ENCODE data around the gene HIGD1B. TPM values are rescaled to one million over a fixed set of nuclear protein-coding genes. Genes with fewer than 3 reads are reported as not detected.

Gene HIGD1B
- total and polyA plus RNA-seq, 4 donors: 0.28 to 0.43 TPM; not detected in 2

GRCh38 chr17:44894642-44895041 lies 47.0 kb downstream of the HIGD1B start:
- peaks cover 0 to 21% (median 14%) of the 10 kb centered on the region in 4 donors for H3K36me3 ChIP-seq (ENCODE audit: control insufficient read depth in 4 of 4, insufficient read depth in 3 of 4, low read depth in 1 of 4, low read length in 3 of 4)
- 96% methylated on average over 4 of the region's 4 CpGs for WGBS
- no peak for TF ChIP-seq GABPA (IDR thresholded peaks at IDR 0.05 in 1 of 2, conservative IDR thresholded peaks at IDR 0.05 in 1 of 2)

GRCh38 chr17:44898768-44899073 lies 51.0 kb downstream of the HIGD1B start:
- peak overlapping the region; percentile 39 to 93 for H3K9ac ChIP-seq (ENCODE audit: low read depth in 1 of 2, low read length in 2 of 2)
- no peak for DNase-seq (ENCODE audit: low spot score)
- peak overlapping the region; percentile 73 to 100 (median 80) for H3K4me3 ChIP-seq (ENCODE audit: low read depth in 1 of 3, low read length in 3 of 3)
- no peak for TF ChIP-seq GABPA (IDR thresholded peaks at IDR 0.05 in 1 of 2, conservative IDR thresholded peaks at IDR 0.05 in 1 of 2)
- TF ChIP-seq, protein P1, sequence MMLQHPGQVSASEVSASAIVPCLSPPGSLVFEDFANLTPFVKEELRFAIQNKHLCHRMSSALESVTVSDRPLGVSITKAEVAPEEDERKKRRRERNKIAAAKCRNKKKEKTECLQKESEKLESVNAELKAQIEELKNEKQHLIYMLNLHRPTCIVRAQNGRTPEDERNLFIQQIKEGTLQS (IDR thresholded peaks at IDR 0.05): no peak
- TF ChIP-seq HNF4A (conservative IDR thresholded peaks at IDR 0.05): no peak
- TF ChIP-seq EGR1 (IDR thresholded peaks at IDR 0.05; ENCODE audit: low read depth in 2 of 2): no peak
- no peak for TF ChIP-seq SP1 (IDR thresholded peaks at IDR 0.05)
- no peak for TF ChIP-seq REST (IDR thresholded peaks at IDR 0.05)
- no peak for TF ChIP-seq HNF4G (IDR thresholded peaks at IDR 0.05)
- TF ChIP-seq YY1 (IDR thresholded peaks at IDR 0.05): no peak
- TF ChIP-seq FOXA1 (IDR thresholded peaks at IDR 0.05): no peak
- TF ChIP-seq, protein P2, sequence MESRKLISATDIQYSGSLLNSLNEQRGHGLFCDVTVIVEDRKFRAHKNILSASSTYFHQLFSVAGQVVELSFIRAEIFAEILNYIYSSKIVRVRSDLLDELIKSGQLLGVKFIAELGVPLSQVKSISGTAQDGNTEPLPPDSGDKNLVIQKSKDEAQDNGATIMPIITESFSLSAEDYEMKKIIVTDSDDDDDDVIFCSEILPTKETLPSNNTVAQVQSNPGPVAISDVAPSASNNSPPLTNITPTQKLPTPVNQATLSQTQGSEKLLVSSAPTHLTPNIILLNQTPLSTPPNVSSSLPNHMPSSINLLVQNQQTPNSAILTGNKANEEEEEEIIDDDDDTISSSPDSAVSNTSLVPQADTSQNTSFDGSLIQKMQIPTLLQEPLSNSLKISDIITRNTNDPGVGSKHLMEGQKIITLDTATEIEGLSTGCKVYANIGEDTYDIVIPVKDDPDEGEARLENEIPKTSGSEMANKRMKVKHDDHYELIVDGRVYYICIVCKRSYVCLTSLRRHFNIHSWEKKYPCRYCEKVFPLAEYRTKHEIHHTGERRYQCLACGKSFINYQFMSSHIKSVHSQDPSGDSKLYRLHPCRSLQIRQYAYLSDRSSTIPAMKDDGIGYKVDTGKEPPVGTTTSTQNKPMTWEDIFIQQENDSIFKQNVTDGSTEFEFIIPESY (IDR thresholded peaks at IDR 0.05): no peak
- TF ChIP-seq RAD21 (IDR thresholded peaks at IDR 0.05): no peak
- no peak for TF ChIP-seq TAF1 (conservative IDR thresholded peaks at IDR 0.05)
- TF ChIP-seq MAX (IDR thresholded peaks at IDR 0.05): no peak
- TF ChIP-seq, protein P3, sequence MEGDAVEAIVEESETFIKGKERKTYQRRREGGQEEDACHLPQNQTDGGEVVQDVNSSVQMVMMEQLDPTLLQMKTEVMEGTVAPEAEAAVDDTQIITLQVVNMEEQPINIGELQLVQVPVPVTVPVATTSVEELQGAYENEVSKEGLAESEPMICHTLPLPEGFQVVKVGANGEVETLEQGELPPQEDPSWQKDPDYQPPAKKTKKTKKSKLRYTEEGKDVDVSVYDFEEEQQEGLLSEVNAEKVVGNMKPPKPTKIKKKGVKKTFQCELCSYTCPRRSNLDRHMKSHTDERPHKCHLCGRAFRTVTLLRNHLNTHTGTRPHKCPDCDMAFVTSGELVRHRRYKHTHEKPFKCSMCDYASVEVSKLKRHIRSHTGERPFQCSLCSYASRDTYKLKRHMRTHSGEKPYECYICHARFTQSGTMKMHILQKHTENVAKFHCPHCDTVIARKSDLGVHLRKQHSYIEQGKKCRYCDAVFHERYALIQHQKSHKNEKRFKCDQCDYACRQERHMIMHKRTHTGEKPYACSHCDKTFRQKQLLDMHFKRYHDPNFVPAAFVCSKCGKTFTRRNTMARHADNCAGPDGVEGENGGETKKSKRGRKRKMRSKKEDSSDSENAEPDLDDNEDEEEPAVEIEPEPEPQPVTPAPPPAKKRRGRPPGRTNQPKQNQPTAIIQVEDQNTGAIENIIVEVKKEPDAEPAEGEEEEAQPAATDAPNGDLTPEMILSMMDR (IDR thresholded peaks at IDR 0.05; ENCODE audit: low read depth, low read length, missing input control): no peak
- TF ChIP-seq NR2F2 (IDR thresholded peaks at IDR 0.05): no peak
- TF ChIP-seq JUND (IDR thresholded peaks at IDR 0.05): no peak
- no peaks in the 10 kb centered on the region for H3K27me3 ChIP-seq (ENCODE audit: control insufficient read depth in 4 of 4, insufficient read depth in 4 of 4, low read length in 3 of 4)
- no peaks in the 10 kb centered on the region for H3K9me3 ChIP-seq (ENCODE audit: control insufficient read depth in 4 of 4, low read length in 3 of 4)
- peaks cover 0 to 9% (median 6%) of the 10 kb centered on the region in 4 donors for H3K36me3 ChIP-seq (ENCODE audit: control insufficient read depth in 4 of 4, insufficient read depth in 3 of 4, low read depth in 1 of 4, low read length in 3 of 4)
- H3K4me1 ChIP-seq (ENCODE audit: control insufficient read depth in 4 of 4, insufficient read depth in 4 of 4, low read length in 3 of 4): peaks cover 3 to 20% (median 19%) of the 10 kb centered on the region in 4 donors
- peak overlapping the region; percentile 98 to 99 for H3K27ac ChIP-seq (ENCODE audit: low read depth in 1 of 2, low read length in 2 of 2)
- WGBS: 0% methylated on average over 7 of the region's 7 CpGs

More at GRCh38 chr17:44894642-44895041, 47.0 kb downstream of the HIGD1B start:
- no peaks in the 10 kb centered on the region for H3K27me3 ChIP-seq (ENCODE audit: control insufficient read depth in 4 of 4, insufficient read depth in 4 of 4, low read length in 3 of 4)
- no peak overlapping the region for H3K4me3 ChIP-seq (ENCODE audit: low read depth in 1 of 3, low read length in 3 of 3)
- no peak for DNase-seq (ENCODE audit: low spot score)
- H3K27ac ChIP-seq (ENCODE audit: low read depth in 1 of 2, low read length in 2 of 2): no peak overlapping the region
- H3K9ac ChIP-seq (ENCODE audit: low read depth in 1 of 2, low read length in 2 of 2): no peak overlapping the region
- H3K9me3 ChIP-seq (ENCODE audit: control insufficient read depth in 4 of 4, low read length in 3 of 4): no peaks in the 10 kb centered on the region
- H3K4me1 ChIP-seq (ENCODE audit: control insufficient read depth in 4 of 4, insufficient read depth in 4 of 4, low read length in 3 of 4): peaks cover 2 to 13% (median 12%) of the 10 kb centered on the region in 4 donors
